CD14-positive monocyte (primary cell): Measurements from ENCODE around the gene CCDC188. TPM values are rescaled to one million over a fixed set of nuclear protein-coding genes. Genes with fewer than 3 reads are reported as not detected.

Source experiments
- DNase-seq, 3 donors: peaks; one replicate each; pipeline ENCODE4 v3.0.0-alpha.2; 2011 to 2022
- H2AFZ ChIP-seq: 2 replicates; pipeline ENCODE4 v1.6.0; 2012; ENCODE audit warnings: mild to moderate bottlenecking, low read depth, low read length, inconsistent platforms; ENCODE audit not compliant: insufficient read depth, poor library complexity, severe bottlenecking
- H3K27ac ChIP-seq, 2 donors: 1 replicate in 1 of 2; 2 replicates in 1 of 2; pipeline ENCODE4 v1.5.1; 2012 to 2013; ENCODE audit warnings: low read length in 2 of 2, control low read depth in 1 of 2, inconsistent platforms in 1 of 2, low read depth in 1 of 2, mild to moderate bottlenecking in 1 of 2
- H3K27me3 ChIP-seq, 2 donors: one replicate each; pipeline versions ENCODE4 v1.6.0 to v1.6.1; 2011 to 2013; ENCODE audit warnings: low read length in 2 of 2; ENCODE audit not compliant: control insufficient read depth in 2 of 2, insufficient read depth in 2 of 2
- H3K36me3 ChIP-seq, 2 donors: replicated peaks in 1 of 2; 1 replicate in 1 of 2; 2 replicates in 1 of 2; pipeline versions ENCODE4 v1.5.1 to v1.6.1; 2012 to 2013; ENCODE audit warnings: low read length in 2 of 2, control low read depth in 1 of 2, inconsistent platforms in 1 of 2, mild to moderate bottlenecking in 1 of 2; ENCODE audit not compliant: insufficient read depth in 2 of 2, control insufficient read depth in 1 of 2
- H3K4me1 ChIP-seq, 2 donors: 1 replicate in 1 of 2; 2 replicates in 1 of 2; pipeline versions ENCODE4 v1.5.1 to v1.6.1; 2012 to 2013; ENCODE audit warnings: low read length in 2 of 2, control low read depth in 1 of 2, inconsistent platforms in 1 of 2, mild to moderate bottlenecking in 1 of 2, moderate library complexity in 1 of 2; ENCODE audit not compliant: insufficient read depth in 2 of 2, control insufficient read depth in 1 of 2
- H3K4me2 ChIP-seq: replicated peaks from 2 replicates; pipeline ENCODE3; 2012; ENCODE audit warnings: low read length, moderate library complexity, mild to moderate bottlenecking; ENCODE audit not compliant: poor library complexity, severe bottlenecking; ENCODE audit errors: extremely low read depth
- H3K4me3 ChIP-seq, 3 experiments: fragments of 200-600 bp in 1 of 3; sonication (generic) in 1 of 3; replicated peaks in 1 of 3; 1 replicate in 2 of 3; 2 replicates in 1 of 3; pipeline ENCODE4 v1.5.1; 2011 to 2013; ENCODE audit warnings: low read length in 3 of 3, mild to moderate bottlenecking in 3 of 3, control low read depth in 2 of 3, low read depth in 2 of 3, inconsistent platforms in 1 of 3, moderate library complexity in 1 of 3
- H3K79me2 ChIP-seq: 2 replicates; pipeline ENCODE4 v1.6.0; 2012; ENCODE audit warnings: mild to moderate bottlenecking, control low read depth, inconsistent platforms, low read length, moderate library complexity; ENCODE audit not compliant: insufficient read depth
- H3K9ac ChIP-seq: 2 replicates; pipeline ENCODE4 v1.6.0; 2017; ENCODE audit warnings: low read length, mild to moderate bottlenecking; ENCODE audit not compliant: insufficient read depth, poor library complexity, severe bottlenecking
- H3K9me3 ChIP-seq, 2 donors: replicated peaks in 1 of 2; 1 replicate in 1 of 2; 2 replicates in 1 of 2; pipeline versions ENCODE4 v1.5.1 to v1.6.1; 2012 to 2013; ENCODE audit warnings: low read length in 2 of 2, control low read depth in 1 of 2; ENCODE audit not compliant: control insufficient read depth in 1 of 2, insufficient read depth in 1 of 2
- H4K20me1 ChIP-seq: 2 replicates; pipeline ENCODE4 v1.6.0; 2012; ENCODE audit warnings: mild to moderate bottlenecking, low read length, control low read depth, moderate library complexity; ENCODE audit not compliant: insufficient read depth
- H3K27ac Mint-ChIP-seq, 7 donors: one replicate each; pipeline ENCODE4 v1.8.0; 2020; ENCODE audit warnings: mild to moderate bottlenecking in 7 of 7, mixed read lengths in 7 of 7, moderate library complexity in 6 of 7, inconsistent platforms in 2 of 7
- H3K27me3 Mint-ChIP-seq, 3 donors: one replicate each; pipeline ENCODE4 v1.8.0; 2021 to 2022; ENCODE audit warnings: low read depth in 3 of 3, mild to moderate bottlenecking in 3 of 3, mixed read lengths in 3 of 3, moderate library complexity in 3 of 3, inconsistent platforms in 1 of 3
- H3K36me3 Mint-ChIP-seq, 2 donors: one replicate each; pipeline ENCODE4 v1.8.0; 2020; ENCODE audit warnings: mixed read lengths in 2 of 2, inconsistent platforms in 1 of 2, mild to moderate bottlenecking in 1 of 2
- H3K4me1 Mint-ChIP-seq: one replicate; pipeline ENCODE4 v1.8.0; 2020; ENCODE audit warnings: mild to moderate bottlenecking, mixed read lengths
- H3K4me3 Mint-ChIP-seq, 2 donors: one replicate each; pipeline ENCODE4 v1.8.0; 2020; ENCODE audit warnings: mild to moderate bottlenecking in 2 of 2, mixed read lengths in 2 of 2, moderate library complexity in 1 of 2
- H3K9me3 Mint-ChIP-seq, 7 donors: one replicate each; pipeline ENCODE4 v1.8.0; 2020 to 2022; ENCODE audit warnings: mixed read lengths in 7 of 7, mild to moderate bottlenecking in 6 of 7, moderate library complexity in 6 of 7, inconsistent platforms in 2 of 7
- WGBS: methylation state at CpG from one replicate; pipeline ENCODE4 v1.1.5; 2013; ENCODE audit warnings: missing lambda C conversion rate; ENCODE audit not compliant: insufficient coverage; 5-methylcytosine and 5-hydroxymethylcytosine counted together
- intact Hi-C, 2 donors: fragments of 100-400 bp; cut with micrococcal nuclease; formaldehyde crosslinking; loops; one replicate each; pipeline versions ENCODE4 v1.15.0 to v1.15.1; 2023
- polyA plus RNA-seq, 3 donors: library from polyadenylated mRNA; depleted of rRNA in 1 of 3; unstranded in 2 of 3; stranded (reverse) in 1 of 3; fragments of 300-500 nt in 2 of 3; fragments of >200 nt in 1 of 3; fragmentation: Illumina TruSeq in 2 of 3; gene quantifications; 1 replicate in 2 of 3; 2 replicates in 1 of 3; pipeline ENCODE4 v1.2.3, GENCODE V29; 2012 to 2021
- TF ChIP-seq, protein P1 (sequence below): fragments of 200-600 bp; IDR thresholded peaks from one replicate; pipeline ENCODE4 v1.8.0; 2022; ENCODE audit warnings: antibody characterized with exemption, mild to moderate bottlenecking

Gene CCDC188
- polyA plus RNA-seq, 3 donors, result 0.15 TPM; not detected in 2

DNA sequence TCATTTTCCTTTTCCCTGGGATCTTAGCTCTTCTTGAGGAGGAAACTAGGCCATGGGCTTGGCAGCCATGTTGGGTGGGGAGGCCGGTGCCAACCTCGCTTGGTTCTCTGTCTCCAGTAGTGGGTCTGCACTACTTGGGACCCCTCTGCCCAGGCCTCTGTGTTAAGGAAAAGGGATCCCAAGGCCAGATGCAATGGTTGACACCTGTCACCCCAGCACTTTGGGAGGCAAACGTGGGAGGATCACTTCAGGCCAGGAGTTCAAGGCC is 21.2 kb downstream of the CCDC188 start:
- 93% methylated on average over 3 of the region's 3 CpGs for WGBS
- Histone ChIP-seq H3K79me2 (peaks cover 20% of the 10 kb centered on the region), H3K9ac (no peak overlapping the region), H3K4me1 (peaks cover 15 to 27% of the 10 kb centered on the region in 2 donors), H3K4me2 (no peak overlapping the region), H3K9me3 (no peaks in the 10 kb centered on the region), H3K27ac (no peak overlapping the region), H2AFZ (no peak overlapping the region), H3K27me3 (no peaks in the 10 kb centered on the region), H3K4me3 (no peak overlapping the region), H4K20me1 (peaks cover 23% of the 10 kb centered on the region), H3K36me3 (peaks cover 17 to 29% of the 10 kb centered on the region in 2 donors)
- Mint-ChIP-seq H3K4me3 (no peak overlapping the region), H3K4me1 (peaks cover 20% of the 10 kb centered on the region), H3K27me3 (no peaks in the 10 kb centered on the region), H3K9me3 (no peaks in the 10 kb centered on the region), H3K36me3 (peaks cover 28 to 38% of the 10 kb centered on the region in 2 donors), H3K27ac (no peak overlapping the region)
- intact Hi-C loops, result loop anchor here in 1 of 2 donors (5.0 kb wide), 1 partner anchor 157 kb away; no protein-coding TSS in a partner anchor
- TF ChIP-seq, protein P1, sequence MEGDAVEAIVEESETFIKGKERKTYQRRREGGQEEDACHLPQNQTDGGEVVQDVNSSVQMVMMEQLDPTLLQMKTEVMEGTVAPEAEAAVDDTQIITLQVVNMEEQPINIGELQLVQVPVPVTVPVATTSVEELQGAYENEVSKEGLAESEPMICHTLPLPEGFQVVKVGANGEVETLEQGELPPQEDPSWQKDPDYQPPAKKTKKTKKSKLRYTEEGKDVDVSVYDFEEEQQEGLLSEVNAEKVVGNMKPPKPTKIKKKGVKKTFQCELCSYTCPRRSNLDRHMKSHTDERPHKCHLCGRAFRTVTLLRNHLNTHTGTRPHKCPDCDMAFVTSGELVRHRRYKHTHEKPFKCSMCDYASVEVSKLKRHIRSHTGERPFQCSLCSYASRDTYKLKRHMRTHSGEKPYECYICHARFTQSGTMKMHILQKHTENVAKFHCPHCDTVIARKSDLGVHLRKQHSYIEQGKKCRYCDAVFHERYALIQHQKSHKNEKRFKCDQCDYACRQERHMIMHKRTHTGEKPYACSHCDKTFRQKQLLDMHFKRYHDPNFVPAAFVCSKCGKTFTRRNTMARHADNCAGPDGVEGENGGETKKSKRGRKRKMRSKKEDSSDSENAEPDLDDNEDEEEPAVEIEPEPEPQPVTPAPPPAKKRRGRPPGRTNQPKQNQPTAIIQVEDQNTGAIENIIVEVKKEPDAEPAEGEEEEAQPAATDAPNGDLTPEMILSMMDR, result no peak
- no peak for DNase-seq

- no peaks in the 10 kb centered on the region for H3K27me3 Mint-ChIP-seq
- Histone ChIP-seq H3K27me3 (no peaks in the 10 kb centered on the region), H3K79me2 (peaks cover 18% of the 10 kb centered on the region), H3K9ac (no peak overlapping the region), H2AFZ (no peak overlapping the region), H4K20me1 (peaks cover 23% of the 10 kb centered on the region), H3K9me3 (no peaks in the 10 kb centered on the region), H3K4me1 (peaks cover 15 to 27% of the 10 kb centered on the region in 2 donors), H3K27ac (peak overlapping the region in 1 of 2 donors; percentile 5), H3K4me3 (no peak overlapping the region), H3K36me3 (peaks cover 20 to 32% of the 10 kb centered on the region in 2 donors), H3K4me2 (no peak overlapping the region)
- TF ChIP-seq, protein P1, result peak; percentile 27
- 56% methylated on average over 17 of the region's 18 CpGs for WGBS
- intact Hi-C loops, result loop anchor here in 1 of 2 donors (5.0 kb wide), 1 partner anchor 157 kb away; no protein-coding TSS in a partner anchor
- peak overlapping the region in 1 of 2 donors; percentile 27 for H3K4me3 Mint-ChIP-seq
- peak in 1 of 3 donors; percentile 20 for DNase-seq
- H3K36me3 Mint-ChIP-seq, result peaks cover 29 to 41% of the 10 kb centered on the region in 2 donors
- no peaks in the 10 kb centered on the region for H3K9me3 Mint-ChIP-seq
- H3K4me1 Mint-ChIP-seq, result peaks cover 17% of the 10 kb centered on the region
- peak overlapping the region in 1 of 7 donors; percentile 30 for H3K27ac Mint-ChIP-seq
These were observed 21.7 kb downstream of the CCDC188 start for GRCh38 chr22:20128902-20129746.
